WERI-Rb-1 (cell line): ENCODE measurements around the gene TESK1.
"Not testable (repeated sequence)": the region's sequence is repeated elsewhere in the genome, so short reads cannot be mapped to it uniquely, and the experiment has no call there.

ENCODE experiments used
- DNase-seq: peaks from one replicate; pipeline ENCODE4 v3.0.0-alpha.2; 2020
- H3K27ac ChIP-seq: fragments of 250-450 bp; sonication (Bioruptor Pico); 2 replicates; pipeline ENCODE4 v1.5.1; 2020; ENCODE audit warnings: mild to moderate bottlenecking, moderate library complexity
- H3K27me3 ChIP-seq: fragments of 250-450 bp; sonication (Bioruptor Pico); 2 replicates; pipeline ENCODE4 v1.5.1; 2021; ENCODE audit warnings: mild to moderate bottlenecking, low read depth, moderate library complexity; ENCODE audit not compliant: insufficient read depth, severe bottlenecking
- H3K36me3 ChIP-seq: fragments of 250-450 bp; sonication (Bioruptor Pico); 2 replicates; pipeline ENCODE4 v1.5.1; 2020; ENCODE audit warnings: mild to moderate bottlenecking, moderate library complexity
- H3K4me3 ChIP-seq: 2 replicates; pipeline ENCODE4 v1.5.1; 2011; ENCODE audit warnings: low read depth, mild to moderate bottlenecking, control low read depth, low read length
- H3K9me3 ChIP-seq: fragments of 250-450 bp; sonication (Bioruptor Pico); 2 replicates; pipeline ENCODE4 v1.5.1; 2021; ENCODE audit warnings: mild to moderate bottlenecking, moderate library complexity; ENCODE audit not compliant: severe bottlenecking
- CTCF ChIP-seq: IDR thresholded peaks from 2 replicates; pipeline ENCODE4 v1.5.1; 2011; ENCODE audit warnings: low read depth, mild to moderate bottlenecking, control low read depth, inconsistent platforms, low read length

TESK1 gene

GRCh38 chr9:35627575-35627974 is 22.5 kb downstream of the TESK1 start:
- H3K4me3 ChIP-seq = no peak overlapping the region

GRCh38 chr9:35628389-35628991 is 23.4 kb downstream of the TESK1 start:
- no peak for DNase-seq

More at GRCh38 chr9:35627575-35627974, 22.5 kb downstream of the TESK1 start:
- no peaks in the 10 kb centered on the region for H3K36me3 ChIP-seq
- DNase-seq = no peak
- no peaks in the 10 kb centered on the region for H3K27me3 ChIP-seq
- H3K9me3 ChIP-seq = no peaks in the 10 kb centered on the region
- no peak for TF ChIP-seq CTCF
- H3K27ac ChIP-seq = no peak overlapping the region

DNA sequence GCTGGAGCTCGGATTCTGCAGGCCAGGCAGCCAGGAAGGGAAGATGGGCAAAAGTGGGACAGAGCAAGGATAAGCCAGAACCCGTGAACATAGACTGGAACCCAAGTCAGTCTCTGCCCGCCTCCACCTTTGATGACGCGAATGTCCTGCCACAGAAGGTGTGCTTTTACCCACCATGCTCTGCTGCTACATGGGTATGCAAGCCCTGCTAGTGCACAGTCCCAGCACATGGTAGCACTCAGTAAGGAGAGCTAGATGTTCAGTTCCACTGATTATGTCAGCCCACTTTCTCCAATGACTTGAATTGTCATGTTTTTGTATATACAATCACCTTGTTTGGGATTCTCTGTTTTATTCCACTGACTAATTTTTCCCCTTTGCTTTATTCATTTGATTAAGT is 24.5 kb downstream of the TESK1 start:
- TF ChIP-seq CTCF = no peak
- Histone ChIP-seq H3K9me3 (no peaks in the 10 kb centered on the region), H3K36me3 (no peaks in the 10 kb centered on the region), H3K4me3 (no peak overlapping the region), H3K27me3 (no peaks in the 10 kb centered on the region), H3K27ac (no peak overlapping the region)
- no peak for DNase-seq

More at GRCh38 chr9:35628389-35628991, 23.4 kb downstream of the TESK1 start:
- H3K9me3 ChIP-seq = no peaks in the 10 kb centered on the region
- no peaks in the 10 kb centered on the region for H3K36me3 ChIP-seq
- no peak for TF ChIP-seq CTCF
- no peak overlapping the region for H3K27ac ChIP-seq
- H3K4me3 ChIP-seq = no peak overlapping the region
- no peaks in the 10 kb centered on the region for H3K27me3 ChIP-seq

- Histone ChIP-seq H3K27ac (no peak overlapping the region), H3K9me3 (peaks cover 3% of the 10 kb centered on the region), H3K4me3 (no peak overlapping the region), H3K36me3 (no peaks in the 10 kb centered on the region), H3K27me3 (no peaks in the 10 kb centered on the region)
- DNase-seq = no peak
- no peak for TF ChIP-seq CTCF
These were observed 30.7 kb downstream of the TESK1 start for GRCh38 chr9:35635730-35636129.

- DNase-seq = no peak
- Histone ChIP-seq H3K27me3 (no peaks in the 10 kb centered on the region), H3K9me3 (peaks cover 3% of the 10 kb centered on the region), H3K4me3 (no peak overlapping the region), H3K27ac (no peak overlapping the region), H3K36me3 (no peaks in the 10 kb centered on the region)
- no peak for TF ChIP-seq CTCF
These were observed 31.2 kb downstream of the TESK1 start for GRCh38 chr9:35636135-35636876.

- H3K9me3 ChIP-seq, H3K36me3 ChIP-seq, H3K27ac ChIP-seq, H3K4me3 ChIP-seq, H3K27me3 ChIP-seq, DNase-seq: not testable (repeated sequence)
These were observed 31.8 kb downstream of the TESK1 start for GRCh38 chr9:35636877-35637246.

DNA sequence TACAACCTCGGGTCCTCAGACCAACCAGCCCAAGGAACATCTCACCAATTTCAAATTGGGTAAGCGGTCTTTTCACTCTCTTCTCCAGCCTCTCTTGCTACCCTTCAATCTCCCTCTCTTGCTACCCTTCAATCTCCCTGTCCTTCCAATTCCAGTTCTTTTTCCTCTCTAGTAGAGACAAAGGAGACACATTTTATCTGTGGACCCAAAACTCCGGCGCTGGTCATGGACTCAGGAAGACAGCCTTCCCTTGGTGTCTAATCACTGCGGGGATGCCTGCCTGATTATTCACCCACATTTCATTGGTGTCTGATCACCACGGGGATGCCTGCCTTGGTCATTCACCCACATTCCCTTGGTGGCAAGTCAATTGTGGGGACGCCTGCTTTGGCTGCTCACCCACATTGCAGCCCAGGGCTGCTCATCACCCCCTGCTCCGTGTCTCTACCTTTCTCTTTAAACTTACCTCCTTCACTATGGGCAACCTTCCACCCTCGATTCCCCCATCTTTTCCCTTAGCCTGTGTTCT is 32.4 kb downstream of the TESK1 start:
- H3K4me3 ChIP-seq, H3K36me3 ChIP-seq, H3K9me3 ChIP-seq, DNase-seq, H3K27me3 ChIP-seq, H3K27ac ChIP-seq: not testable (repeated sequence)

DNA sequence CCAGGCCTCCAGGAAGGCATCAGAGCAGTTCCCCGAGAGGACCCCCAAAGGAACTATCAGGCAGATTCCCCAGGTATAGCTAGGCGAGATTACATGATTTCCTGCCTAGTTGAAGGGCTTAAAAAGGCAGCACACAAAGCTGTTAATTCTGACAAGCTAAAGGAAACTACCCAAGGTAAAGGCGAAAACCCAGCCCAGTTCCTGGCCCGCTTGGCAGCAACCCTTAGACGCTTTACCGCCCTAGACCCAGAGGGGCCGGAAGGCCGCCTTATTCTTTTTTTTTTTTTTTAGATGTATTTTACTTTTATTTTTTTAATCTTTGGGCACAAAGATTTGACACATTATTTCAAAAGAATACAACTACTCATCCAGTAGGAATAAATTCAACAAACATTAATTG is 33.7 kb downstream of the TESK1 start:
- H3K27ac ChIP-seq, H3K27me3 ChIP-seq, H3K4me3 ChIP-seq, DNase-seq, H3K9me3 ChIP-seq, H3K36me3 ChIP-seq: not testable (repeated sequence)

DNA sequence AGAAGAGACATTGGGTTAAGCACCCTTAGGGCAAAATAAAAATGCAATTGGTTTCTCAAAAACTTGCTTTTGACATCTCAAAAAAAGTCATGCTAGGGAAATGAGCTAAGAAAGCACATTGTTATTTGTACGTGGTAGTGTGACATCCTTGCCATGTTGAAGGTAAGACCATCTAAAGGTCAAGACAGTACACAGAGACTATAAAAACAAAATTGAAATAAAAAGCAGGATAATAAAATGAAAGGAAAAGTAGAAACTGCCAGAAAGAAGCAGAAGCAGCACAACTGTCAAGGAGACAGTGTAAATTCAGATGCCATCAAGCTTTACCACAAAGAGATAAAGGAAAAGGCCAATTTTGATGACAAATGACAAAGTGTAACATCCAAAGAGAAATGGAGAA is 34.2 kb downstream of the TESK1 start:
- DNase-seq, H3K36me3 ChIP-seq, H3K27ac ChIP-seq: not testable (repeated sequence)

More for the DNA sequence above, 34.2 kb downstream of the TESK1 start:
- H3K9me3 ChIP-seq, H3K4me3 ChIP-seq, H3K27me3 ChIP-seq: not testable (repeated sequence)
